ENCODE measurements around the gene HMX2. TPM values are rescaled to one million over a fixed set of nuclear protein-coding genes. Genes with fewer than 3 reads are reported as not detected.

Gene HMX2
- polyA plus RNA-seq, 1 donor (not counting 4 experiments of a cell fraction or from before 2014, with no cell fraction given), result not detected

DNA sequence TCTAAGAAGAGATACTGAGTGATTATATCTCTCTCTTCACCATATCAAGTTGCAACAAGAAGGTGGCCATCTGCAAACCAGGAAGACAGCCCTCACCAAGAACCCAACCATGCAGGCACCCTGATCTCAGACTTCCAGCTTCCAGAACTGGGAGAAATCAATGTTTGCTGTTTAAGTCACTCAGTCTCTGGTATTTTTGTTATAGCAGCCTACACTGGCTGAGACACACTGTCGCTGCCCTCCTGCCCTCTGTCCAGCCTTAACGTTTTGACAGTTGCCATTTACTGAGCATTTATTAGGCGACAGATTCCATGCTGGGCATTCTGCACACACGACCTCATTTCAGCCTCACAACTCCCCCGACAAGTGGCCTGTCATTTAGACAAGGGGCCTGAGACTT, 21.7 kb upstream of the HMX2 start:
- H4K20me1 ChIP-seq (ENCODE audit: control insufficient read depth, extremely low read depth, insufficient read depth, low read length), result no peaks in the 10 kb centered on the region
- TF ChIP-seq, protein P1, sequence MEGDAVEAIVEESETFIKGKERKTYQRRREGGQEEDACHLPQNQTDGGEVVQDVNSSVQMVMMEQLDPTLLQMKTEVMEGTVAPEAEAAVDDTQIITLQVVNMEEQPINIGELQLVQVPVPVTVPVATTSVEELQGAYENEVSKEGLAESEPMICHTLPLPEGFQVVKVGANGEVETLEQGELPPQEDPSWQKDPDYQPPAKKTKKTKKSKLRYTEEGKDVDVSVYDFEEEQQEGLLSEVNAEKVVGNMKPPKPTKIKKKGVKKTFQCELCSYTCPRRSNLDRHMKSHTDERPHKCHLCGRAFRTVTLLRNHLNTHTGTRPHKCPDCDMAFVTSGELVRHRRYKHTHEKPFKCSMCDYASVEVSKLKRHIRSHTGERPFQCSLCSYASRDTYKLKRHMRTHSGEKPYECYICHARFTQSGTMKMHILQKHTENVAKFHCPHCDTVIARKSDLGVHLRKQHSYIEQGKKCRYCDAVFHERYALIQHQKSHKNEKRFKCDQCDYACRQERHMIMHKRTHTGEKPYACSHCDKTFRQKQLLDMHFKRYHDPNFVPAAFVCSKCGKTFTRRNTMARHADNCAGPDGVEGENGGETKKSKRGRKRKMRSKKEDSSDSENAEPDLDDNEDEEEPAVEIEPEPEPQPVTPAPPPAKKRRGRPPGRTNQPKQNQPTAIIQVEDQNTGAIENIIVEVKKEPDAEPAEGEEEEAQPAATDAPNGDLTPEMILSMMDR (optimal IDR thresholded peaks at IDR 0.05 in 1 of 3, IDR thresholded peaks at IDR 0.05 in 1 of 3, conservative IDR thresholded peaks at IDR 0.05 in 1 of 3; ENCODE audit: extremely low read depth in 1 of 3, insufficient read depth in 2 of 3, low read length in 3 of 3), result no peak
- TF ChIP-seq EZH2 (IDR thresholded peaks at IDR 0.05; ENCODE audit: low read length), result no peak
- H3K4me1 ChIP-seq (ENCODE audit: control insufficient read depth, extremely low read depth, insufficient read depth, low read length), result no peaks in the 10 kb centered on the region
- no peaks in the 10 kb centered on the region for H3K9me1 ChIP-seq (ENCODE audit: control insufficient read depth, extremely low read depth, insufficient read depth, low read length)
- FAIRE-seq (no peak), DNase-seq (ENCODE audit: low read depth, low spot score) (no peak)
- H2AFZ ChIP-seq (ENCODE audit: control insufficient read depth, low read length), result no peak overlapping the region
- no peaks in the 10 kb centered on the region for H3K79me2 ChIP-seq (ENCODE audit: control insufficient read depth, insufficient read depth, low read length)
- peaks cover 3% of the 10 kb centered on the region for H3K27me3 ChIP-seq (ENCODE audit: control insufficient read depth, extremely low read depth, insufficient read depth, low read length)
- no peak overlapping the region for H3K9ac ChIP-seq (ENCODE audit: control insufficient read depth, extremely low read depth, insufficient read depth, low read length)
- H3K27ac ChIP-seq (ENCODE audit: control insufficient read depth, insufficient read depth, low read length), result no peak overlapping the region
- H3K9me3 ChIP-seq (ENCODE audit: control insufficient read depth, low read depth, low read length), result no peaks in the 10 kb centered on the region
- no peaks in the 10 kb centered on the region for H3K36me3 ChIP-seq (ENCODE audit: control insufficient read depth in 2 of 2, extremely low read depth in 1 of 2, insufficient read depth in 2 of 2, low read length in 2 of 2)
- H3K4me2 ChIP-seq (ENCODE audit: control insufficient read depth, extremely low read depth, insufficient read depth, low read depth, low read length), result no peak overlapping the region
- dilution Hi-C loops (cut with MboI; ENCODE audit: extremely low pct_ligation_motif_present, low sequenced_read_pairs), result no loop called here
- H3K4me3 ChIP-seq (ENCODE audit: control insufficient read depth in 2 of 3, extremely low read depth in 1 of 3, insufficient read depth in 2 of 3, low read depth in 1 of 3, low read length in 3 of 3), result no peak overlapping the region

DNA sequence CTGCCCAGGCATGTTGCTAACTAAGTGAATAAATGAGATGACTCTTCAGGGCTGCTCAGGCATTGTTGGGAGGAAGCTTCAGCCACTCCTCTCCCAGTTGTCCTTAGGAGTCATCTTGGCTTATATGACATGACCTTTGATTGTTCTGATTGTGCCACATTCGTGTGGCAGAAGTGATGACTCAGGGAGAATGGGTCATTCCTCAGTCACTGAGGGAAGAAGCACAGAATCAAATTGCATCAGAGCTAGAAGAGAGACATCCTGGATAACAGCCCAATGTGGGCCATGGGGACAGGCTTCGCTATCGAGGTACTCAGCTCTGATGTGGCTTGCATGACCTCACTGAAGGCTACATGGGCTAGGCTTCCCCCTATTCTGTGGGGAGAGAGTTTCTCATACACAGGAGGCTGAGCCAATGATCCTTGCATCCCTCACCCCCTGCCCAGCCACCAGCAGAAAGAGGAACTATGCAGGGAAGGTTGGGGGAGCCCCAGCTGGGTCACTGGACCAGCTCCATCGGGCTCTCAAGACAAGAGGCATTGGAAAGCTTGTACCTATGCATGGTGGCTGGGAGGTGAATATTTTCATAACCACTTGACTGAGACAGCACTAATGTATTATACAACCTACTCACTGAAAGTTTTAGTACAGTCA, 18.2 kb upstream of the HMX2 start:
- Histone ChIP-seq H3K4me3 (ENCODE audit: control insufficient read depth in 2 of 3, extremely low read depth in 1 of 3, insufficient read depth in 2 of 3, low read depth in 1 of 3, low read length in 3 of 3) (no peak overlapping the region), H3K9me1 (ENCODE audit: control insufficient read depth, extremely low read depth, insufficient read depth, low read length) (no peaks in the 10 kb centered on the region), H3K27ac (ENCODE audit: control insufficient read depth, insufficient read depth, low read length) (no peak overlapping the region), H3K9me3 (ENCODE audit: control insufficient read depth, low read depth, low read length) (no peaks in the 10 kb centered on the region), H3K4me1 (ENCODE audit: control insufficient read depth, extremely low read depth, insufficient read depth, low read length) (peaks cover 5% of the 10 kb centered on the region), H3K4me2 (ENCODE audit: control insufficient read depth, extremely low read depth, insufficient read depth, low read depth, low read length) (no peak overlapping the region), H4K20me1 (ENCODE audit: control insufficient read depth, extremely low read depth, insufficient read depth, low read length) (no peaks in the 10 kb centered on the region), H3K79me2 (ENCODE audit: control insufficient read depth, insufficient read depth, low read length) (no peaks in the 10 kb centered on the region), H2AFZ (ENCODE audit: control insufficient read depth, low read length) (no peak overlapping the region), H3K27me3 (ENCODE audit: control insufficient read depth, extremely low read depth, insufficient read depth, low read length) (peaks cover 35% of the 10 kb centered on the region), H3K9ac (ENCODE audit: control insufficient read depth, extremely low read depth, insufficient read depth, low read length) (no peak overlapping the region), H3K36me3 (ENCODE audit: control insufficient read depth in 2 of 2, extremely low read depth in 1 of 2, insufficient read depth in 2 of 2, low read length in 2 of 2) (no peaks in the 10 kb centered on the region)
- TF ChIP-seq, protein P1 (optimal IDR thresholded peaks at IDR 0.05 in 1 of 3, IDR thresholded peaks at IDR 0.05 in 1 of 3, conservative IDR thresholded peaks at IDR 0.05 in 1 of 3; ENCODE audit: extremely low read depth in 1 of 3, insufficient read depth in 2 of 3, low read length in 3 of 3), result no peak
- no peak for TF ChIP-seq EZH2 (IDR thresholded peaks at IDR 0.05; ENCODE audit: low read length)
- FAIRE-seq (peak; percentile 5), DNase-seq (ENCODE audit: low read depth, low spot score) (no peak)
- dilution Hi-C loops (cut with MboI; ENCODE audit: extremely low pct_ligation_motif_present, low sequenced_read_pairs), result no loop called here
